Measurements from ENCODE around the gene SLC25A21.
"Not testable (repeated sequence)": the region's sequence is repeated elsewhere in the genome, so short reads cannot be mapped to it uniquely, and the experiment has no call there.

The SLC25A21 gene

GRCh38 chr14:37185670-37186069 is 13.3 kb upstream of the SLC25A21 start:
- DNase-seq, result no peak

DNA sequence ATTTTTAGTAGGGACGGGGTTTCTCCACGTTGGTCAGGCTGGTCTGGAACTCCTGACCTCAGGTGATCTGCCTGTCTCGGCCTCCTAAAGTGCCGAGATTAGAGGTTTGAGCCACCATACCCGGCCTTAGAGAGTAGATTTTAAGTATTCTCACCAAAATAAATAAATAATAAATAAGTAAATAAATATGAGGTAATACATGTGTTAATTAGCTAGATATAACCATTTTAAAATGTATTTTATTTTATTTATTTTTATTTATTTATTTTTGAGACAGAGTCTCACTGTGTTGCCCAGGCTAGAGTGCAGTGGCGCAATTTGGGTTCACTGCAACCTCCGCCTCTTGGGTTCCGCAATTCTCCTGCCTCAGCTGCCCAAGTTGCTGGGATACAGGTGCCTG is 12.1 kb upstream of the SLC25A21 start:
- not testable (repeated sequence) for DNase-seq

GRCh38 chr14:37181441-37181840 is 9.0 kb upstream of the SLC25A21 start:
- no peak for DNase-seq

DNA sequence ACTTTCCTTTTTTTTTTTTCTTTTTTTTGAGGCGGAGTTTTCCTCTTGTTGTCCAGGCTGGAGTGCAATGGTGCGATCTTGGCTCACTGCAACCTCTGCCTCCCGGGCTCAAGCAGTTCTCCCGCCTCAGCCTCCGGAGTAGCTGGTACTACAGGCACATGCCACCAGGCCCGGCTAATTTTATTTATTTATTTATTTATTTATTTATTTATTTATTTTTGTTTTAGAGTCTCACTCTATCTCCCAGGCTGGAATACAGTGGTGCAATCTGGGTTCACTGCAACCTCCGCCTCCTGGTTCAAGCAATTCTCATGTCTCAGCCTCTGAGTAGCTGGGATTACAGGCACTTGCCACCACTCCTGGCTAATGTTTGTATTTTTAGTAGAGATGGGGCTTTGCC is 8.5 kb upstream of the SLC25A21 start:
- not testable (repeated sequence) for DNase-seq

DNA sequence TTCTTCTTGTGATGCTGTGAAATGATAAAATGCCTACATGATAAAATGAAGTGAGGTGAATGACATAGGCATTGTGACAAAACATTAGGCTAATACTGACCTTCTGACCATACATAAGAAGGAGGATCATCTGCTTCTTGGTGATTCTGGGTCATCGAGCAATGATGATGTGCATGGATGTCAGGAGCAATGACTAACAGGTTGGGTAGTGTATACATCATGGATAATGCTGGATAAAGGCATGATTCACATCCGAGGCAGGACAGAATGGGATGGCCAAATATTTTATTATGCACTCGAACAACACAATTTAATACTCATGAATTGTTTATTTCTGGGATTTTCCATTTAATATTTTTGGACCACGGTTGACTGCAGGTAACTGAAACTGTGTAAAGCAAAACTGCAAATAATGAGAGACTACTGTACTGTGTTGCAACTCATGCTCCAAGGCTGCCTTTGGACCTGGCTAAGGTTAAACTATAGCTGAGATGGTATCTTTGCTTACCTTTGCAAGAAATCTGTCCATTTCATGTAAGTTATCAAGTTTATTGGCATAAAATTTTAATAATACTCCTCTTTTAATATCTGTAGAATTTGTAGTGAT is 7.6 kb upstream of the SLC25A21 start:
- DNase-seq, result no peak

GRCh38 chr14:37172936-37173614 is 669 bp upstream of the SLC25A21 start:
- peak; percentile 68 for DNase-seq

DNA sequence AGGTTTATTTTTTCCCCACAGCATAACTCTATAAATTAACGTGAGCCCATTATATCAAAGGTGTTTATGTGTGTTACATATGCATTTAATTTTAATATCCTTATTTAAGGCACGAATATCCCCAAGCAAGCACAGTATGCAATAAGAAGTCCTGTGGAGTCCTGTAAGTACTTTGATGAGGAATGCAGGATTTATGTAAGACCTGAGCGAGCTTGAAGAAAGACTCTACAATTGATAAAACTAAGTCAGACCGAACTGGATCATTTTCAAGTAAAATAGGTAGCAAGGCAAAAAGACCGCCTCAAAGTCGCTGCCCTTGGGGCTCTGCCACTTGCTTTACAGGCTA is 755 bp downstream of the SLC25A21 start:
- no peak for DNase-seq

GRCh38 chr14:37170993-37171392 is 1.4 kb downstream of the SLC25A21 start:
- no peak for DNase-seq

- DNase-seq, result no peak
Measured at GRCh38 chr14:37170237-37170636, 2.2 kb downstream of the SLC25A21 start.

GRCh38 chr14:37168721-37169120 is 3.7 kb downstream of the SLC25A21 start:
- no peak for DNase-seq

DNA sequence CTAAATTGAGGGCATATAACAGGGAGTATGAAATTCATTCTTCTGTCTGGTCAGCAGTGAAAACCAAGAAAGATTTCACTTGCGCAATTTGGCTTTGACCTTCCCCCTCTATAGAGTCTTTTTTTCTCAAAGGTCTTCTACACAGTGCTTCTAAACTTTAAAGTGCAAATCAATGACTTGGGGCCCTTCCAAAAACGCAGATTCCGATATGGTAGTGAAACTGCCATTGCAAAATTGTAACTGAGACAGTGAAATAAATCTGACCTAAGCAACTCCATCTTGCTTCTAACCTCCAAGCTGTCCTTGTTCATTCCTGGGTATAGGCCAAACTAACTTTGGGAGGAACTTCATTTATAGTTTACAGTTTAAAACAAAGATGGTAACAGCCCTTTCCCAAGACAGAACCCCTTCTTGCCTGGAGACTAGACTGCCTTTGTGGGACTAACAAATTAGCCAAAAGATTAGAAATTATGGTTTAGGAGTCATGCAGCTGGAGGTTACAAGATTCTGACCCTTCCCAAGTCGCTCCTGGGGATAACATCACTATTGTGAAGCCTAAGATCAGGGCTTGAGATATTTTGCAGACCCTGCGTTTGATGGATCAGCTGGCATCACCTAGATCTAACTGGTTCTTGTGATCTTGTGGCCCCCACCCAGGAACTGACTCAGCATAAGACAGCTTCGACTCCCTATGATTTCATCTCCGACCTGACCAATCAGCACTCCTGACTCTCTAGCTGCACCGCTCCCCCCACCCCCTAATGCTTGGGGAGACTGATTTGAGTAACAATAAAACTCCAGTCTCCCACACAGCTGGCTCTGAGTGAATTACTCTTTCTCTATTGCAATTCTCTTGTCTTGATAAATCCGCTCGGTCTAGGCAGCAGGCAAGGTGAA is 5.0 kb downstream of the SLC25A21 start:
- DNase-seq, result no peak

- no peak for DNase-seq
Measured at GRCh38 chr14:37165794-37166193, 6.6 kb downstream of the SLC25A21 start.

DNA sequence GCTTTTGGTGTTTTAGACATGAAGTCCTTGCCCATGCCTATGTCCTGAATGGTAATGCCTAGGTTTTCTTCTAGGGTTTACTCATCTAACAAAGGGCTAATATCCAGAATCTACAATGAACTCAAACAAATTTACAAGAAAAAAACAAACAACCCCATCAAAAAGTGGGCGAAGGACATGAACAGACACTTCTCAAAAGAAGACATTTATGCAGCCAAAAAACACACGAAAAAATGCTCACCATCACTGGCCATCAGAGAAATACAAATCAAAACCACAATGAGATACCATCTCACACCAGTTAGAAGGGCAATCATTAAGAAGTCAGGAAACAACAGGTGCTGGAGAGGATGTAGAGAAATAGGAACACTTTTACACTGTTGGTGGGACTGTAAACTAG is 10.1 kb downstream of the SLC25A21 start:
- DNase-seq, result not testable (repeated sequence)

GRCh38 chr14:37157987-37158386 is 14.4 kb downstream of the SLC25A21 start:
- DNase-seq, result no peak

DNA sequence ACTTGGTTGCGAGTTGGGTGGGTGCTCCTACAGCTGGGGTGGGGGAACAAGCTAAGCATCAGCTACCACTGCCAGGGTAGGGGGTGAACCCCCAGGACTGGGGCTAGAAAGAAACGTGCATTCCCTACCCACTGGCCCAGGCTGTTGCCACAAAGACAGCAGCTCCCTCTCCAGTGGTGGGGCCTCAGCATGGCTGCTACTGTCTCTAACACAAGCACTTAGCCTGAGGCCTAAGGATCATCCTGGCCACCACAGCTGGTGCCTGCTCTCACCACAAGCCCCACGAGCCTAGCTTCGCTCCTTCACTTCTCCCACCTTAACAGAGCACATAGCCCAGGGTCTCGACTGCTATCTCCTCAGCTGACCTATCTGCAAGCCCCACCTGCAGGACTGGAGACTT is 18.9 kb downstream of the SLC25A21 start:
- DNase-seq, result no peak

DNA sequence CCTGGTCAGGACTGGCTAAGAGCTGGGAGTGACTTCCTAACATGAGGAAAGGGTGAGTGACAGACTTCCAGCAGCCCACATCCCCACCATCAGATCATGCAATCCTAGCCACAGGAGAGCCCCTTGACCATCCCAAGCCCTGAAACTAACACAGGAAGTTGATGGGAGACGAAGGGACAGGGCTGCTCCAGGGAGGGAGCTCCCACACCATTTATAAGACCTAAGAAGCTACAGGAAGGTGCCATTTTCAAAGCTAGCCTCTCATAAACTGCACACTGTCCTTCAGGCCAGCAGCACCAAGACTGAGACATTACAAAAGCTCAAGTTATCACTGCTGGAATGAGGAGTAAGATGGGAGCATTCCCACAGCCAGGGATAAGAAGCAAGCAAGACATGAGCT is 19.4 kb downstream of the SLC25A21 start:
- no peak for DNase-seq

DNA sequence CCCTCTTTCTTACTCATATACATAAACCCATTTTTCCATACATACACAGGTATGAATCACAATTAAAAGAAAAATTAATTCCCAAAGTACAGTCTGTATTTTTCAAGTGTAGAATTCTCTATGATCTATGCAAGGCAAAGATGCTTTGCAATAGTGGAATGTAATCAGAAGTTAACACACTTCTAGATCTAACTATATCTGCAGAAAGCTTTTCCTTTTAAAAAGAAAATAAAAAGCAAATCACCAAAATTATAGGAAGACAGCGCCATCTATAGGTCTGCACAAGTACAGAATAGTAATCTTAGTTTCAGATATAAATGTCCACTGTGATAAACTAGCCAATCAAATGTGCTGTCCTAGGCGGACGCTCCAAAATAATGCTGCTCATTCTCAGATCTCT is 22.0 kb downstream of the SLC25A21 start:
- DNase-seq, result peak; percentile 85

DNA sequence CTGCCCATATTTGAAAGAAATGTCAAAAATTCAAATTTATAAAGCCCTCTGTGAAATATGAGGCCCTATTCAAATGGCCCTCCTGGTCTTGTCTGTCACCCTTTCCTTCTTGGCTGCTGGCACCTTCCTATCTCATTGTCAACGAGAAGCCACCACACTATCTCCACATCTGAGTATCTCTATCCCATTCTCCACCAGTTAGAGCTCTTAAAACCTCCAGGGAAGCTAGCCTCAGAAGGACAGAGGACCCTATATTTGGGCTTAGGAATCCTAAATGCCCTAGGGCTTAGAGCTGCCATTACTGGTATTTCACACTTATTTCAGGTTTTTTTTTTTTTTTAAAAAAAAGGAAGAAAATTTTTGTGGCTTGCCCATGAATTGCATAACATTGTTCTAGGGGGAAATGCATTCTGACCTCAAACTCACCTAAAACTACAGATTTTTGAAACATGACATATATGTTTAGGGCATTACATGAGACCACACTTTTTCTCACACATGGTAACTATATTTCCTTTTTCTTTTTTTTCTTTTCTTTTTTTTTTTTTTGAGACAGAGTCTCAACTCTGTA is 25.0 kb downstream of the SLC25A21 start:
- no peak for DNase-seq

DNA sequence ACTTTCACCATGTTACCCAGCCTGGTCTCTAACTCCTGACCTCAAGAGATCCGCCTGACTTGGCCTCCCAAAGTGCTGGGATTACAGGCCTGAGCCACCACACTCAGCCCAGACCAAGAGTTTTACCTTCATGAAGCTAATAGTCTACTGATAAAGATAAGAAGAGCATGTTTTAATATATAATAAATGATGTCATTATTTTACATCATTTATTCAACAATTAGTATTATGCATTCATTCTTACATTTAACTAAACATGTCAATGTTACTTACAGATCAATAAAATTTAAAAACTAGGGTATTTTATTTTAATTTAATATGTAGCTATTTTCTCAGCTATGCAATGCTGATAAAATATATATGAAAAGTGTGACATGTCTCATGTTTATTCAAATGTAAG is 26.0 kb downstream of the SLC25A21 start:
- DNase-seq, result not testable (repeated sequence)

GRCh38 chr14:37145395-37145794 is 27.0 kb downstream of the SLC25A21 start:
- DNase-seq, result no peak

DNA sequence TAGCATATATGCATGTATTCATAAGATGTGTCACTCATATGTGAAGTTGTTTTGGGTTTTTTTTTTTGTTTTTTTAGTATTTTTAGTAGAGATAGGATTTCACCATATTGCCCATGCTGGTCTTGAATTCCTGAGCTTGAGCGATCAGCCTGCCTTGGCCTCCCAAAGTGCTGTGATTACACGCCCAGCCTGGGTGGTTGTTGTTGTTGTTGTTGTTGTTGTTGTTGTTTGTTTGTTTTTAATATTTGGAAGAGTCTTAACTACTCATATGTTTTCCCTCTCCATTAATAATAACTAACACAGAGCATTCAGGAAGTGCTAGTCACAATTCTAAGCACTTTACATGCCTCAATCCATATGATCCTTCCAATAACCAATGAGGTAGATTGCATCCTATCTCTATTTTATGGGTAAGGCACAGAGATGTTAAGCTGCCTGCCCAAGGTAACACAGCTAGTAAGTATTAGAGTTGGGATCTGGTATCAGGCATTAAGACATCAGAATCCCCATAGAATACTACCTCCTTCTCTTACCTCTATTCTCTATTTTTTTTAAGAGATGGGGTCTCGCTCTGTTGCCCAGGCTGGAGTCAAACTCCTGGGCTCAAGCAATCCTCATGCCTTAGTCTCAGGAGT is 27.6 kb downstream of the SLC25A21 start:
- DNase-seq, result no peak

GRCh38 chr14:37143475-37143874 is 28.9 kb downstream of the SLC25A21 start:
- no peak for DNase-seq

DNA sequence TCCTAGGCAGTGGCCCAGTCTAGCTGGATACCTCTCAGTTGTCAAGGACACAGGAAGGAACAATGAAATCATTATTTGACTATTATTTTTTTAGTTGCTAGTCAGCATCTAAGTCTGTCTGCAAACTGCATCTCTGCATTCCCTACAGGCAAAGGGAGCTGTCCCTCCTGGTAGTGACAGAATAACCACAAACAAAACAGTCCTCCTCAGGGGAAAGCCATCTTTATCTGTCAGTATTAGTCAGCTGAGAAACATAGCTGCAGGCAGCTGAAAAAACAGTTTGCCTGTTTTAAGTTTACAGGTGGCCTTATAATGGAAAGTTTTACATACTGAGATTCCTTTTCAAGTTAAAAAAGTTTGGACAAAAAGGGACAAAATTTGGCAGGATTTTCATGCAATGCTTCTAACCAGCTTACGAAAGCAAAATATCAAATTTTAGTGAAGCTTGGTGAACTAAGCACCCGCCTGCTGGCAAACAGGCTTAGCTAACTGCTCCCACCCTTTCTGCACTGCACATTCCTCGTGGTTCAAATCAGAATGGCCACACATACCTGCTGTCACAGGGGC is 29.5 kb downstream of the SLC25A21 start:
- DNase-seq, result peak; percentile 82
